ENCODE measurements around the gene LCP2.

DNA sequence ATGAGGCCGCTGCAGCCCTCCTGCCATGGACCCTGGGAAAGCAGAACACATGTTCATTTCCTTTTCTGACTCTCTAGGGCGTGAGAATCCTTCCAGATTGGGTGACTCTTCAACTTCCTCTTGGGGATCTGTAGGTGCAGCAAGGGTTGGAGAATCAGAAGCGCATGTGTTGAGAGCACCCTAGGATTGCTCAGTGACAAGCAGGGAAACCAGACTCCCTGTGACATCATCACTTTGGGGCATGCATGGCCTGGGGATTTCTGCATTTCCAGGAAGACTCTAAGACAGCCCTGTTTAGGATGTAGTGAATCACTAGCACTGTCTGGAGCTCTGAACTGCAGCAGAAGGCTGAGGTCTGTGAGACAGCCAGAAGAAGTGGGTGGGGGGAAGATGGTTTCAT, 15.1 kb upstream of the LCP2 start:
- TF ChIP-seq, protein P1, sequence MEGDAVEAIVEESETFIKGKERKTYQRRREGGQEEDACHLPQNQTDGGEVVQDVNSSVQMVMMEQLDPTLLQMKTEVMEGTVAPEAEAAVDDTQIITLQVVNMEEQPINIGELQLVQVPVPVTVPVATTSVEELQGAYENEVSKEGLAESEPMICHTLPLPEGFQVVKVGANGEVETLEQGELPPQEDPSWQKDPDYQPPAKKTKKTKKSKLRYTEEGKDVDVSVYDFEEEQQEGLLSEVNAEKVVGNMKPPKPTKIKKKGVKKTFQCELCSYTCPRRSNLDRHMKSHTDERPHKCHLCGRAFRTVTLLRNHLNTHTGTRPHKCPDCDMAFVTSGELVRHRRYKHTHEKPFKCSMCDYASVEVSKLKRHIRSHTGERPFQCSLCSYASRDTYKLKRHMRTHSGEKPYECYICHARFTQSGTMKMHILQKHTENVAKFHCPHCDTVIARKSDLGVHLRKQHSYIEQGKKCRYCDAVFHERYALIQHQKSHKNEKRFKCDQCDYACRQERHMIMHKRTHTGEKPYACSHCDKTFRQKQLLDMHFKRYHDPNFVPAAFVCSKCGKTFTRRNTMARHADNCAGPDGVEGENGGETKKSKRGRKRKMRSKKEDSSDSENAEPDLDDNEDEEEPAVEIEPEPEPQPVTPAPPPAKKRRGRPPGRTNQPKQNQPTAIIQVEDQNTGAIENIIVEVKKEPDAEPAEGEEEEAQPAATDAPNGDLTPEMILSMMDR (IDR thresholded peaks at IDR 0.05), result no peak
- TF ChIP-seq POLR2A (IDR thresholded peaks at IDR 0.05), result no peak
